Keratinocyte (primary cell): Measurements from ENCODE around the gene RHOB. TPM values are rescaled to one million over a fixed set of nuclear protein-coding genes. Genes with fewer than 3 reads are reported as not detected.

Experiments used
- DNase-seq: peaks from one replicate; pipeline ENCODE4 v3.0.0-alpha.2; 2011; ENCODE audit warnings: low read depth, missing footprints, low spot score
- FAIRE-seq: peaks from 2 replicates; lab custom pipeline; 2011; peaks lifted over from hg19 to GRCh38; lab: Jason Lieb, UNC
- H2AFZ ChIP-seq: 2 replicates; pipeline ENCODE4 v1.6.0; 2012; ENCODE audit warnings: low read length, control low read depth, inconsistent platforms; ENCODE audit not compliant: control insufficient read depth
- H3K27ac ChIP-seq: 2 replicates; pipeline ENCODE4 v1.5.1; 2011; ENCODE audit warnings: low read length; ENCODE audit not compliant: control insufficient read depth, insufficient read depth
- H3K27me3 ChIP-seq: 3 replicates; pipeline ENCODE4 v1.6.0; 2011; ENCODE audit warnings: low read length; ENCODE audit not compliant: control insufficient read depth, insufficient read depth; ENCODE audit errors: extremely low read depth
- H3K36me3 ChIP-seq, 2 experiments: 2 replicates in 1 of 2; 3 replicates in 1 of 2; pipeline ENCODE4 v1.5.1; 2011; ENCODE audit warnings: low read length in 2 of 2, mild to moderate bottlenecking in 1 of 2; ENCODE audit not compliant: control insufficient read depth in 2 of 2, insufficient read depth in 2 of 2; ENCODE audit errors: extremely low read depth in 1 of 2
- H3K4me1 ChIP-seq: 3 replicates; pipeline ENCODE4 v1.5.1; 2011; ENCODE audit warnings: low read length; ENCODE audit not compliant: control insufficient read depth, insufficient read depth; ENCODE audit errors: extremely low read depth
- H3K4me2 ChIP-seq: 3 replicates; pipeline ENCODE4 v1.6.0; 2011; ENCODE audit warnings: low read depth, low read length; ENCODE audit not compliant: control insufficient read depth, insufficient read depth; ENCODE audit errors: extremely low read depth
- H3K4me3 ChIP-seq, 3 experiments: fragments of 200-600 bp in 1 of 3; sonication (generic) in 1 of 3; 2 replicates in 2 of 3; 3 replicates in 1 of 3; pipeline ENCODE4 v1.5.1; 2011 to 2016; ENCODE audit warnings: low read length in 3 of 3, mild to moderate bottlenecking in 3 of 3, control low read depth in 2 of 3, inconsistent platforms in 1 of 3, low read depth in 1 of 3, mixed read lengths in 1 of 3, mixed run types in 1 of 3, moderate library complexity in 1 of 3; ENCODE audit not compliant: control insufficient read depth in 2 of 3, insufficient read depth in 2 of 3; ENCODE audit errors: extremely low read depth in 1 of 3
- H3K79me2 ChIP-seq: 2 replicates; pipeline ENCODE4 v1.6.0; 2012; ENCODE audit warnings: low read length; ENCODE audit not compliant: control insufficient read depth, insufficient read depth
- H3K9ac ChIP-seq: 3 replicates; pipeline ENCODE4 v1.6.0; 2011; ENCODE audit warnings: low read length; ENCODE audit not compliant: control insufficient read depth, insufficient read depth; ENCODE audit errors: extremely low read depth
- H3K9me1 ChIP-seq: 3 replicates; pipeline ENCODE4 v1.6.0; 2011; ENCODE audit warnings: low read length; ENCODE audit not compliant: control insufficient read depth, insufficient read depth; ENCODE audit errors: extremely low read depth
- H3K9me3 ChIP-seq: 2 replicates; pipeline ENCODE4 v1.5.1; 2012; ENCODE audit warnings: low read depth, low read length; ENCODE audit not compliant: control insufficient read depth
- H4K20me1 ChIP-seq: 3 replicates; pipeline ENCODE4 v1.6.0; 2011; ENCODE audit warnings: low read length; ENCODE audit not compliant: control insufficient read depth, insufficient read depth; ENCODE audit errors: extremely low read depth
- CTCF ChIP-seq, 3 experiments: IDR thresholded peaks in 1 of 3; conservative IDR thresholded peaks in 1 of 3; optimal IDR thresholded peaks in 1 of 3; 2 replicates in 2 of 3; 3 replicates in 1 of 3; pipeline versions ENCODE3 to v1.5.1; 2011; ENCODE audit warnings: low read length in 3 of 3, mild to moderate bottlenecking in 3 of 3, moderate library complexity in 2 of 3, control low read depth in 1 of 3, inconsistent platforms in 1 of 3; ENCODE audit not compliant: insufficient read depth in 2 of 3; ENCODE audit errors: extremely low read depth in 1 of 3
- EZH2 ChIP-seq: IDR thresholded peaks from one replicate; pipeline ENCODE4 v1.6.1; 2012; ENCODE audit warnings: inconsistent platforms, mild to moderate bottlenecking, low read length, moderate library complexity
- dilution Hi-C: fragments of 300-500 bp; cut with MboI; formaldehyde crosslinking; loops from one replicate; pipeline ENCODE4 v1.7.0; 2020; ENCODE audit warnings: low sequenced_read_pairs; ENCODE audit not compliant: extremely low pct_ligation_motif_present
- polyA plus RNA-seq, 5 experiments: library from polyadenylated mRNA; depleted of rRNA in 3 of 5; stranded (reverse) in 3 of 5; stranded (forward) in 1 of 5; unstranded in 1 of 5; fragments of >200 nt; gene quantifications; 1 replicate in 1 of 5; 2 replicates in 3 of 5; 3 replicates in 1 of 5; pipeline versions ENCODE4 v1.2.1 to v1.2.3, GENCODE V29; 2011 to 2012; ENCODE audit warnings: missing spikeins in 2 of 5, low read depth in 1 of 5, low replicate concordance in 1 of 5

The RHOB gene
- polyA plus RNA-seq, 1 donor (not counting 4 experiments of a cell fraction or from before 2014, with no cell fraction given) = 23.6 TPM

GRCh38 chr2:20430035-20430434 lies 16.8 kb upstream of the RHOB start:
- Histone ChIP-seq H4K20me1 (no peaks in the 10 kb centered on the region), H3K9ac (no peak overlapping the region), H3K4me1 (peaks cover 25% of the 10 kb centered on the region), H3K27ac (no peak overlapping the region), H3K9me3 (no peaks in the 10 kb centered on the region), H3K27me3 (no peaks in the 10 kb centered on the region), H3K36me3 (no peaks in the 10 kb centered on the region), H3K9me1 (no peaks in the 10 kb centered on the region), H3K79me2 (no peaks in the 10 kb centered on the region), H3K4me3 (no peak overlapping the region), H2AFZ (no peak overlapping the region), H3K4me2 (no peak overlapping the region)
- no peak for FAIRE-seq
- dilution Hi-C loops = no loop called here
- TF ChIP-seq CTCF (optimal IDR thresholded peaks at IDR 0.05 in 1 of 3, IDR thresholded peaks at IDR 0.05 in 1 of 3, conservative IDR thresholded peaks at IDR 0.05 in 1 of 3; ENCODE audit: extremely low read depth in 1 of 3, insufficient read depth in 2 of 3, low read length in 3 of 3) (no peak), EZH2 (no peak)
- no peak for DNase-seq

- Histone ChIP-seq H3K4me2 (peak overlapping the region; percentile 33), H3K4me1 (peaks cover 20% of the 10 kb centered on the region), H3K79me2 (no peaks in the 10 kb centered on the region), H2AFZ (no peak overlapping the region), H3K27ac (no peak overlapping the region), H4K20me1 (no peaks in the 10 kb centered on the region), H3K36me3 (no peaks in the 10 kb centered on the region), H3K9me1 (no peaks in the 10 kb centered on the region), H3K9me3 (no peaks in the 10 kb centered on the region), H3K9ac (no peak overlapping the region), H3K27me3 (no peaks in the 10 kb centered on the region), H3K4me3 (no peak overlapping the region)
- TF ChIP-seq EZH2 (no peak), CTCF (optimal IDR thresholded peaks at IDR 0.05 in 1 of 3, IDR thresholded peaks at IDR 0.05 in 1 of 3, conservative IDR thresholded peaks at IDR 0.05 in 1 of 3; ENCODE audit: extremely low read depth in 1 of 3, insufficient read depth in 2 of 3, low read length in 3 of 3) (no peak)
- DNase-seq = peak; percentile 84
- dilution Hi-C loops = no loop called here
- FAIRE-seq = peak; percentile 79
These were observed 16.2 kb upstream of the RHOB start for GRCh38 chr2:20430461-20431300.
